Left colon (tissue), 2 donors: ENCODE results near the gene GTF3C2. TPM values are rescaled to one million over a fixed set of nuclear protein-coding genes. Genes with fewer than 3 reads are reported as not detected.

Source experiments
- ATAC-seq: fragments of 200-7000 bp; cut with Tn5 transposase; one replicate; pipeline ENCODE4 v1.9.1; 2020; ENCODE audit warnings: mild to moderate bottlenecking, moderate library complexity
- DNase-seq, 2 donors: peaks; one replicate each; pipeline ENCODE4 v3.0.0-alpha.2; 2020
- intact Hi-C, 2 donors: fragments of 100-400 bp; cut with DNase I in 1 of 2; cut with micrococcal nuclease in 1 of 2; formaldehyde crosslinking; loops; one replicate each; pipeline versions ENCODE4 v1.11.2 to v1.14.0; 2022; cut with DNase I, micrococcal nuclease
- long read RNA-seq: library from polyadenylated mRNA; unstranded; transcript quantifications from one replicate; pipeline ENCODE4 v2.0.0, GENCODE V29; 2021
- total RNA-seq, 2 donors: library from RNA; stranded (reverse); fragmentation: NEBNext Ultra II Directional; extraction: Animal tissue kit (Norgen Biotek cat#: 25700); gene quantifications; one replicate each; pipeline ENCODE4 v1.2.1, GENCODE V29; 2021
- donor health status: DM: no; HTN: no; CAD: no.
- donor health status: DM: yes; HTN: yes; CAD: no.

GTF3C2 gene
- 10 to 100 TPM; 50.6 to 62.5 TPM for total RNA-seq
- long read RNA-seq, transcript GTF3C2-201 (19 exons, 3,882 nt): major isoform, 6 of 37 reads
- long read RNA-seq, partial matches to known transcripts: 24 of 37 reads
- long read RNA-seq, other reads (novel, unspliced or antisense): 7 of 37 reads

DNA sequence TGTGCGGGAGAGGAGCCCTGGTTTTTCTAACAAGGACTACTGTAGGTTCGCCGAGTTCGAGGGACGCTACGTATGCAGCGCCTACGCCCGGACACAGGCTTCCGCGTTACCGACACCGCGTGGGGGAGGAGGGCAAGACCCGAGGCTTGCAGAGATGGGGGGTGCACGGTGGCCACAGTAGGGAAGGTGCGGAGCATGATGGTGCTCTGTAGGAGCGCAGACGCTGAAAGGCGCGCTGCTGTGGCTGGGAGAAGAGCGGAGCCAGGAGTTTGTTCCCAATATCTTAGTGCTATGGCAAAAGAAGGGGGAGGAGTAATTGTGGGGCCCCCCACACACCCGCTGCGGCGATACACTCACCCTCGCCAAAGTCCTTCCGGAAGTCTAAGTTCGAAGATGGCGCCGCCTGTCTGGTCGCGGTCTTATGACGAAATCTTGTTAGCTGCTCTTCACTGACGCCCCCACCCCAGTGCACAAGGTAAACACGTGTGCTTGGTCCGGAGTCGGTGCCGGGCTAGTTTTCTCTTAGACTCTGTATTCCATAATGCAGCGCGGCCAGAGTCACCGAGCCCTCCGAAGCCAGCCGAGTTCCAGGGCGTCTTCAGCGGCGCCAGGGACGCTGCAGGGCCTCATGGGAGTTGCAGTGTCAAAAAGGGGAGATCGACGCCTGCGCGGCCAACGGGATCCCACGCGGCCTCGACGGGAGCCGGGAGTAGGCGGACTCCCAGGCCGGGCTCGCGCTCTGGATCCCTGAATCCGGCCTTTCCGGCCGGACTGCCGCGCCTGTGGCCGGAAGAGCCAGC, at the start of gene GTF3C2:
GTF3C2 (minus strand) TSS at position 383 of the 800 bp plus-strand sequence. CDS start 13,210 bp downstream, outside the sequence.
- intact Hi-C loops: no loop called here
- peak; percentile 95 for DNase-seq
- peak; percentile 88 for ATAC-seq

- no peak for DNase-seq
- ATAC-seq: no peak
- intact Hi-C loops: no loop called here
Measured at GRCh38 chr2:27400348-27401135, 44.0 kb upstream of the GTF3C2 start.

GRCh38 chr2:27398962-27399361, 42.4 kb upstream of the GTF3C2 start:
- no peak for DNase-seq
- intact Hi-C loops: no loop called here
- no peak for ATAC-seq

- DNase-seq (no peak), ATAC-seq (no peak)
- intact Hi-C loops: no loop called here
Measured at GRCh38 chr2:27393225-27393624, 36.7 kb upstream of the GTF3C2 start.

GRCh38 chr2:27390822-27391679, 34.5 kb upstream of the GTF3C2 start:
- ATAC-seq (no peak), DNase-seq (no peak)
- intact Hi-C loops: no loop called here

DNA sequence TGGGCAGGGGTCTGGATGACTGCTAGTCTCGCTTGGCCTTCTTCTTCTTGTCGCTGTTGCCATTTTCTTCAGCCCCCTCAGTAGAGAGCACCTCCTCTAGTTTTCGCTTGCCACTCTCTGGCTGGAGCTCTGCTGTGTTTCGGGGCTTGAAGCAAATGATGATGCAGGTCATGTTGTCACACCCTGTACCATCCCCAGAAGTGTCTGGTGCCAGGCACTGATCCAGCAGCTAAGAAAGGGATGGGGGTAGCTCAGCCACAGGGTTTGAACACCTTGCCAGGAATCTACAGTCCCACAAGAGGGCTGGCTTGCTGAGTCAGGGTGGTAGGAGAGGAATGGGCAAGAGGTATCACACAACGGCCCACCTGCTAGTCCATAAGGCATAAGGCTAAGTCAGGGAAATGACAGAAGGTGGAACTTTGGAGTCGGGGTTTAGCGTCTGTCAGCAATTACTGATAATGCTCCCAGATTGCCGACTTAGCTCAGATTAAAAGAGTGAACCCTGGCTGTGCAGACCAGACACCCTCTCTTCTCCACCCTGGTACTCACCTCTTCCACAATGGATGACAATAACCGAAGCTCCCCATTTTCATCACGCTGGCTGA, 25.1 kb upstream of the GTF3C2 start:
- DNase-seq: no peak
- no peak for ATAC-seq
- intact Hi-C loops: no loop called here

- intact Hi-C loops: no loop called here
- DNase-seq (peak; percentile 97 to 98), ATAC-seq (peak; percentile 81)
Measured at GRCh38 chr2:27380626-27381545, 24.3 kb upstream of the GTF3C2 start, which contains the start of gene ZNF513. Gene ZNF513 (minus strand): TSS chr2:27380734. CDS start chr2:27380526, 208 bp downstream.

DNA sequence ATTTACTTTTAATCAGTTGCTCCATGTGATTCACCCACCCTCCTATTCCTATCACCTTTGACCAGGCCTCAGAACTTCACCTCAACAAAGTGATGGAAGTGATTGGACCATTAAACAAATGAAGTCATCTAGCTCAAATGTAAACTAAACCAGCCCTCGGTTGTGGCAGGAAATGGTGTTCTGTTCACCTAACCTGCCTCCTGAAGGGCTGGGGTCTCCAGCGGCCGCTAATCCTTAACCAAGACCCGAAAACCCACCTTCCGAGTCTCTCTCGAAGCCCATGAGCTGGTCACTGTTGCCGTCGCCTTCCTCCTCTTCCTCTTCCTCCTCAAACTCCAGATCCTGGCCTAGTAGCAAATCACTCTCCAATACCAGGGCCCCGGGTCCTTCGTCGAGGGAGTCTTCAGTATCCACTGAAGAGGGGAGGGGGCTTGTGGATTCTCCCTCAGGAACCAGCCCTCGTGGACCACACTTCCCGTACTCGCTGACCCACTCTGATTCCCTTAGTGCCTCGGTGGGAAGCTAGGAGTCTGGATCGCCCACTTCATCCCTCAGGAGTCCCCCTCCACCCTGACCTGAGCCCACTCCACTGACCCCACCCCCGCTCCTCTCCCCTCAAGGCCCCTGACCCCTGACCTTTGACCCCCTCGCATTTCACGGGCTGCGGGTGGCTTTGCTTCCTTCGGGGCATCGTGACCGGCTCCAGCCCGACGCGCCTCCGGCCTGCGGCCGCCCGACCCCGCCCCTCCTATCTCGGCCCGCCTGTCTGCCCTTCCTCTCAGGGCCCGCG, 23.5 kb upstream of the GTF3C2 start:
- peak; percentile 54 for ATAC-seq
- intact Hi-C loops: no loop called here
- peak; percentile 78 to 82 for DNase-seq

GRCh38 chr2:27379383-27379835, 22.8 kb upstream of the GTF3C2 start:
- ATAC-seq (no peak), DNase-seq (no peak)
- intact Hi-C loops: no loop called here

GRCh38 chr2:27378809-27379290, 22.3 kb upstream of the GTF3C2 start:
- ATAC-seq: no peak
- intact Hi-C loops: no loop called here
- no peak for DNase-seq

GRCh38 chr2:27378096-27378808, 21.7 kb upstream of the GTF3C2 start:
- intact Hi-C loops: no loop called here
- no peak for ATAC-seq
- peak in 1 of 2 donors; percentile 29 for DNase-seq

DNA sequence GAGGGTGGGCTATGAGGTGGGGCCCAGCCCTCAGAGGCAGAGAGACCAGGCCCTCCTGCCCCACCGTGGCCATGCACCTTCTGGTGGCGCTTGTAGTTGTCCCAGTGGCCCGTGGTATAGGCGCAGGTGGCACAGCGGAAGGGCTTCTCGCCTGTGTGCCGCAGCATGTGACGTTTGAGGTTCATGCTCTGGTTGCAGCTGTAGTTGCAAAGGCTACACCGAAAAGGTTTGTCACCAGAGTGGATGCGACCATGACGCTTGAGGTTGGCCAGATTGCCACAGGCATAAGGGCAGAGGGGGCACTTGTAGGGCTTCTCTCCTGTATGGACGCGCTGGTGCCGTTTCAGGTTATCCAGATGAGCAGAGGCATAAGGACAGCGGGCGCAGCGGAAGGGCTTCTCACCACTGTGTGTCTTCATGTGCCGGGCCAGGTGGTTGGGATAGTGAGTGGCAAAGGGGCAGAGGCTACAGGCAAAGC, 21.1 kb upstream of the GTF3C2 start:
- ATAC-seq (no peak), DNase-seq (no peak)
- intact Hi-C loops: no loop called here

DNA sequence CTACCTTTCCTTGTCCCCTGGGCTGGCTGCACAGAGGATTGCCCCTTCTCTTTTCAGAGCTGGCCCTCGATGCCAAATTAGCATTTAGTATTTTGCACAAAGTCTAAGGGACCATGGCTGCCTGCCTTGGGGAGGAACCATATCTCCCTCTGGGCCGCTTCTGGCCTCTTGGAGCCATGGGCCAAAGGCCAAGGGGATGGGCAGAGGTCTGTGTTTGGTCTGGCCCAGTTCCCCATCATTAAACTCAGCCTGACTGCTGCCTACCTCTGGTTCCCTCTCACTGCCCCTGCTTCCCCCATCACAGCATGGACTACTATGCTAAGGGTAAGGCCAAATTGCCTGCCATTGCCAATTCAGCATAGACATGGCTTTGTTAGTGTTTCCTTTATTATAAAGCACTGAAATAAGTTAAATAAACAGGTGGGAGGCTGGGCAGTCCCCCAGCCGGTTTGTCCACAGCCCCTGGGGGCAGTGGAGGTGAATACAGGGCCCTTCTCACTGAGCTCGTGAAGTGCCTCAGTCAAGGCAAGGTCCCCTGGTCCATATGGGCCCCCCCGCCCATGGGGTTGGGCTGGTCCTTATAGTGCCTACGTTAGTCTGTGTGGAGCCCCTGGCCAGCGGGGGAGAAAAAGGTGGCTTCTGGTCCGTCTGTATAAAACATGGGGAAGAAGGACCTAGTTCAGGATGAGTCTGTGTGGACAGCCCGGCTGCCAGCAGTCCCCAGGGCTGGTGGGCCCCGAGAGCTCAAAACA, 20.5 kb upstream of the GTF3C2 start:
- intact Hi-C loops: no loop called here
- DNase-seq: no peak
- no peak for ATAC-seq

DNA sequence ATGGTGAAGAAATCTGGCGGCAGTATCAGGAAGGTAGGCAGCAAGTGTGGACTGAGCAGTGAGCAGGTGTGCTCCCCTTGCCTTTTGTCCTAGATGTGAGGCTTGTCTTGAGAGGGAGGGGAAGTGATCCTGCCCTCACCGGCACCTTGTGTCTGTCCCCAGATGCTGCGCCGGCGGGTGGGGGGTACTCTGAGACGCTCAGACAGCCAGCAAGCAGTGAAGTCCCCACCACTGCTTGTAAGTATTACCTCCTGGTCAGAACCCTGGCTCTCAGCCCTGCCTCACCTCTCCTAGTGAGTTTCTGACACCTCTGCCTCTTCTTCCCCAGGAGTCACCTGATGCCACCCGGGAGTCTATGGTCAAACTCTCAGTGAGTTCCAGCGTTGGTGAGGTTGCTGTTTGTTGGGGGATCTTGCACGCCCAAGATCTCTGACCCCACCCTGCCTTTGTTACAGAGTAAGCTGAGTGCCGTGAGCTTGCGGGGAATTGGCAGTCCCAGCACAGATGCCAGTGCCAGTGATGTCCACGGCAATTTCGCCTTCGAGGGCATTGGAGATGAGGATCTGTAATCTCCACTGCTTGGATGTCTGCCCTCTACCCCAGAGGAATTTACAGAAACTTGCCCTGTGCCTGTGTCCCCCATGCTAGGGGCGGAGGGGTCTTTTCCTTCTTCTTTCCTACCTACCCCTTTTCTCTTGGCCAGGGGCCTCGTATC, 19.7 kb upstream of the GTF3C2 start:
- no peak for DNase-seq
- intact Hi-C loops: no loop called here
- ATAC-seq: no peak
